PC-9 (cell line): ENCODE measurements around the gene ACTL7A. TPM values are rescaled to one million over a fixed set of nuclear protein-coding genes. Genes with fewer than 3 reads are reported as not detected.

Experiments
- BruUV-seq: library from RNA; stranded (reverse); fragments of 400-500 nt; replicated peaks from 2 replicates; lab custom pipeline; 2021; lab: Mats Ljungman, UMichigan
- CTCF ChIA-PET: fragments of 300-600 bp; sonication (Branson Sonifier 250); formaldehyde crosslinking; loops from one replicate; lab custom pipeline; 2022; ENCODE audit warnings: antibody characterized with exemption; lab: Charles Lee
- POLR2A ChIA-PET: fragments of 300-600 bp; sonication (Branson Sonifier 250); formaldehyde crosslinking; loops from one replicate; lab custom pipeline; 2022; ENCODE audit warnings: antibody characterized with exemption; ENCODE audit not compliant: unreplicated experiment; lab: Charles Lee
- DNase-seq, 2 experiments: peaks; one replicate each; pipeline versions ENCODE4 v3.0.0 to v3.0.0-alpha.2; 2015 to 2022; ENCODE audit warnings: mixed read lengths in 1 of 2
- H2AFZ ChIP-seq: fragments of 200-600 bp; sonication (generic); 2 replicates; pipeline ENCODE4 v1.8.1; 2017; ENCODE audit warnings: antibody characterized with exemption
- H3F3A ChIP-seq: fragments of 200-600 bp; sonication (generic); 2 replicates; pipeline ENCODE4 v1.8.1; 2017; ENCODE audit warnings: antibody characterized with exemption, mild to moderate bottlenecking, low read depth; ENCODE audit not compliant: insufficient read depth
- H3K27ac ChIP-seq: fragments of 200-600 bp; sonication (generic); 2 replicates; pipeline ENCODE4 v1.6.1; 2016; ENCODE audit warnings: mixed run types
- H3K27me3 ChIP-seq: fragments of 200-600 bp; sonication (generic); 2 replicates; pipeline ENCODE4 v1.6.1; 2016; ENCODE audit warnings: low read depth, mixed run types; ENCODE audit not compliant: insufficient read depth
- H3K36me3 ChIP-seq: fragments of 200-600 bp; sonication (generic); 2 replicates; pipeline ENCODE4 v1.6.1; 2016; ENCODE audit warnings: low read depth, mixed run types
- H3K4me1 ChIP-seq: fragments of 200-600 bp; sonication (generic); replicated peaks from 2 replicates; pipeline ENCODE4 v1.6.1; 2016; ENCODE audit warnings: mixed run types; ENCODE audit not compliant: insufficient read depth
- H3K4me2 ChIP-seq: fragments of 200-600 bp; sonication (generic); 2 replicates; pipeline ENCODE4 v1.6.1; 2017; ENCODE audit warnings: mixed run types
- H3K4me3 ChIP-seq: fragments of 200-600 bp; sonication (generic); 2 replicates; pipeline ENCODE4 v1.6.1; 2016; ENCODE audit warnings: mixed run types
- H3K79me2 ChIP-seq: fragments of 200-600 bp; sonication (generic); 2 replicates; pipeline ENCODE4 v1.6.1; 2017; ENCODE audit warnings: low read depth, mixed run types
- H3K9me2 ChIP-seq: fragments of 200-600 bp; sonication (generic); 2 replicates; pipeline ENCODE4 v1.8.1; 2017; ENCODE audit warnings: mild to moderate bottlenecking; ENCODE audit not compliant: insufficient read depth
- H3K9me3 ChIP-seq: fragments of 200-600 bp; sonication (generic); 2 replicates; pipeline ENCODE4 v1.8.1; 2016; ENCODE audit warnings: low read depth; ENCODE audit not compliant: insufficient read depth
- H4K20me1 ChIP-seq: fragments of 200-600 bp; sonication (generic); 2 replicates; pipeline ENCODE4 v1.8.1; 2017; ENCODE audit not compliant: insufficient read depth
- CTCF ChIP-seq: fragments of 200-600 bp; sonication (generic); conservative IDR thresholded peaks from 2 replicates; pipeline ENCODE4 v1.6.1; 2017; ENCODE audit warnings: mixed run types, antibody characterized with exemption, mild to moderate bottlenecking, moderate library complexity
- EZH2 ChIP-seq: fragments of 200-600 bp; sonication (generic); IDR thresholded peaks from 2 replicates; pipeline ENCODE4 v1.8.0; 2017; ENCODE audit warnings: antibody characterized with exemption, low read depth
- intact Hi-C: fragments of 100-400 bp; cut with micrococcal nuclease; formaldehyde crosslinking; loops from one replicate; pipeline ENCODE4 v1.10.0; 2022; ENCODE audit not compliant: unreplicated experiment
- total RNA-seq: library from RNA; stranded (reverse); gene quantifications from 2 replicates; pipeline ENCODE4 v1.2.3, GENCODE V29; 2021

The ACTL7A gene
- total RNA-seq, 1 experiment from 2014 or later: not detected

- no peaks in the 10 kb centered on the region for H4K20me1 ChIP-seq
- H3K9me3 ChIP-seq: no peaks in the 10 kb centered on the region
- 0 out of 2 replicates have a peak overlapping the region, but pooled peaks have one; percentile 35 for H3K27ac ChIP-seq
- peak overlapping the region; percentile 6; the same call in 1 of the 2 replicates for H3K4me2 ChIP-seq
- DNase-seq: peak; percentile 73 to 90
- intact Hi-C loops: loop anchor here (1.0 to 10.0 kb wide), 7 partner anchors 37 to 1392 kb away; no protein-coding TSS in a partner anchor
- H3K9me2 ChIP-seq: no peaks in the 10 kb centered on the region
- H3F3A ChIP-seq: peaks cover 12% of the 10 kb centered on the region; the same call in 1 of the 2 replicates
- H2AFZ ChIP-seq: no peak overlapping the region
- TF ChIP-seq EZH2 (no peak), CTCF (peak; percentile 87)
- H3K4me3 ChIP-seq: no peak overlapping the region
- CTCF ChIA-PET: interaction anchor here (0.6 to 1.3 kb wide), 4 partner anchors 33 to 251 kb away, joined by 3 to 8 read pairs (median 5); no protein-coding TSS in a partner anchor
- H3K27me3 ChIP-seq: no peaks in the 10 kb centered on the region
- no TSS peak for BruUV-seq
- peaks cover 20% of the 10 kb centered on the region for H3K4me1 ChIP-seq
- H3K36me3 ChIP-seq: no peaks in the 10 kb centered on the region
- H3K79me2 ChIP-seq: no peaks in the 10 kb centered on the region
- POLR2A ChIA-PET: interaction anchor here (0.6 kb wide), 3 partner anchors 622 to 1428 kb away, joined by 3 read pairs; no protein-coding TSS in a partner anchor
Measured at GRCh38 chr9:108813951-108814601, 48.0 kb upstream of the ACTL7A start.

- Histone ChIP-seq H4K20me1 (no peaks in the 10 kb centered on the region), H3K27ac (no peak overlapping the region), H3K4me1 (peaks cover 20% of the 10 kb centered on the region), H3K79me2 (no peaks in the 10 kb centered on the region), H3K9me3 (no peaks in the 10 kb centered on the region), H3F3A (peaks cover 12% of the 10 kb centered on the region; the same call in 1 of the 2 replicates), H3K27me3 (no peaks in the 10 kb centered on the region), H3K4me2 (no peak overlapping the region), H3K4me3 (no peak overlapping the region), H3K36me3 (no peaks in the 10 kb centered on the region), H3K9me2 (no peaks in the 10 kb centered on the region), H2AFZ (no peak overlapping the region)
- DNase-seq: no peak
- TF ChIP-seq EZH2: no peak
- no peak for TF ChIP-seq CTCF
- ChIA-PET POLR2A (interaction anchor here (0.6 kb wide), 1 partner anchor 59 kb away, joined by 3 read pairs; no protein-coding TSS in a partner anchor), CTCF (no interaction called here)
- no TSS peak for BruUV-seq
- intact Hi-C loops: loop anchor here (2.0 to 10.0 kb wide), 2 partner anchors 1060 to 1330 kb away; no protein-coding TSS in a partner anchor
Measured at GRCh38 chr9:108815156-108815555, 46.9 kb upstream of the ACTL7A start.

- H2AFZ ChIP-seq: no peak overlapping the region
- DNase-seq: no peak
Measured at GRCh38 chr9:108816037-108816436, 46.0 kb upstream of the ACTL7A start.

More at GRCh38 chr9:108816037-108816436, 46.0 kb upstream of the ACTL7A start:
- Histone ChIP-seq H3K4me2 (no peak overlapping the region), H3F3A (peaks cover 12% of the 10 kb centered on the region; the same call in 1 of the 2 replicates), H3K79me2 (no peaks in the 10 kb centered on the region), H3K36me3 (no peaks in the 10 kb centered on the region), H3K4me3 (no peak overlapping the region), H3K27ac (no peak overlapping the region), H3K9me3 (no peaks in the 10 kb centered on the region), H4K20me1 (no peaks in the 10 kb centered on the region), H3K4me1 (peaks cover 20% of the 10 kb centered on the region), H3K27me3 (no peaks in the 10 kb centered on the region), H3K9me2 (no peaks in the 10 kb centered on the region)
- intact Hi-C loops: loop anchor here (10.0 kb wide), 1 partner anchor 1061 kb away; no protein-coding TSS in a partner anchor
- no peak for TF ChIP-seq CTCF
- no peak for TF ChIP-seq EZH2
- POLR2A ChIA-PET: no interaction called here
- no TSS peak for BruUV-seq
- CTCF ChIA-PET: interaction anchor here (0.6 kb wide), 1 partner anchor 1336 kb away, joined by 4 read pairs; no protein-coding TSS in a partner anchor
